H1 (cell line): ENCODE results near the gene ADH4. TPM values are rescaled to one million over a fixed set of nuclear protein-coding genes. Genes with fewer than 3 reads are reported as not detected.

Experiments used
- CTCF ChIA-PET: fragments of 300-600 bp; sonication (Branson Sonifier 250); formaldehyde crosslinking; loops from one replicate; lab custom pipeline; 2021; ENCODE audit not compliant: partially characterized antibody; lab: Charles Lee
- POLR2A ChIA-PET: fragments of 300-600 bp; sonication (Branson Sonifier 250); formaldehyde crosslinking; loops from one replicate; lab custom pipeline; 2021; ENCODE audit warnings: inconsistent platforms; ENCODE audit not compliant: partially characterized antibody; lab: Charles Lee
- DNase-seq, 2 experiments: peaks; one replicate each; pipeline versions ENCODE4 v3.0.0 to v3.0.0-alpha.2; 2010 to 2022; ENCODE audit warnings: low spot score in 2 of 2, low read depth in 1 of 2, mixed read lengths in 1 of 2
- FAIRE-seq: peaks from 2 replicates; lab custom pipeline; 2011; peaks lifted over from hg19 to GRCh38; lab: Jason Lieb, UNC
- H2AFZ ChIP-seq: 2 replicates; pipeline ENCODE4 v1.8.1; 2012; ENCODE audit warnings: low read length, inconsistent platforms
- H2AK5ac ChIP-seq: 2 replicates; pipeline ENCODE4 v1.6.1; 2013; ENCODE audit warnings: low read depth, low read length
- H2BK120ac ChIP-seq: replicated peaks from 2 replicates; pipeline ENCODE3; 2013; ENCODE audit warnings: low read depth, low read length, inconsistent platforms
- H2BK12ac ChIP-seq: 2 replicates; pipeline ENCODE4 v1.6.1; 2013; ENCODE audit warnings: low read depth, low read length
- H2BK15ac ChIP-seq: 2 replicates; pipeline ENCODE4 v1.6.1; 2013; ENCODE audit warnings: low read length
- H2BK20ac ChIP-seq: 2 replicates; pipeline ENCODE4 v1.6.1; 2013; ENCODE audit warnings: low read length
- H2BK5ac ChIP-seq: 2 replicates; pipeline ENCODE4 v1.6.1; 2013; ENCODE audit warnings: low read depth, low read length
- H3K14ac ChIP-seq: 2 replicates; pipeline ENCODE4 v1.6.1; 2013; ENCODE audit warnings: inconsistent platforms; ENCODE audit not compliant: insufficient read length
- H3K18ac ChIP-seq: 2 replicates; pipeline ENCODE4 v1.6.1; 2013; ENCODE audit warnings: low read length; ENCODE audit errors: extremely low read depth
- H3K23ac ChIP-seq: 2 replicates; pipeline ENCODE4 v1.6.1; 2013; ENCODE audit warnings: inconsistent platforms; ENCODE audit not compliant: insufficient read length
- H3K23me2 ChIP-seq: 2 replicates; pipeline ENCODE4 v1.6.1; 2013; ENCODE audit warnings: low read depth, low read length
- H3K27ac ChIP-seq: 2 replicates; pipeline ENCODE4 v1.6.1; 2011; ENCODE audit warnings: low read depth, low read length, inconsistent platforms
- H3K27me3 ChIP-seq, 4 experiments: replicated peaks in 1 of 4; 1 replicate in 1 of 4; 2 replicates in 3 of 4; pipeline versions ENCODE4 v1.6.1 to v1.8.1; 2011 to 2013; ENCODE audit warnings: low read length in 3 of 4, mild to moderate bottlenecking in 3 of 4, inconsistent platforms in 2 of 4, mixed read lengths in 2 of 4, moderate library complexity in 1 of 4; ENCODE audit not compliant: control insufficient read depth in 3 of 4, insufficient read depth in 3 of 4; ENCODE audit errors: extremely low read depth in 1 of 4
- H3K36me3 ChIP-seq, 4 experiments: 2 replicates each; pipeline versions ENCODE4 v1.6.1 to v1.8.1; 2011 to 2013; ENCODE audit warnings: mild to moderate bottlenecking in 4 of 4, low read length in 3 of 4, moderate library complexity in 2 of 4, control low read depth in 1 of 4, inconsistent platforms in 1 of 4; ENCODE audit not compliant: insufficient read depth in 4 of 4, control insufficient read depth in 2 of 4
- H3K4ac ChIP-seq: replicated peaks from 2 replicates; pipeline ENCODE3; 2013; ENCODE audit warnings: low read length, low read depth, mixed read lengths, inconsistent platforms; ENCODE audit not compliant: insufficient read length
- H3K4me1 ChIP-seq, 4 experiments: replicated peaks in 1 of 4; 1 replicate in 1 of 4; 2 replicates in 3 of 4; pipeline versions ENCODE4 v1.6.1 to v1.8.1; 2011 to 2013; ENCODE audit warnings: low read length in 3 of 4, inconsistent platforms in 2 of 4, mixed read lengths in 1 of 4; ENCODE audit not compliant: insufficient read depth in 4 of 4, control insufficient read depth in 3 of 4
- H3K4me2 ChIP-seq, 2 experiments: 2 replicates each; pipeline versions ENCODE4 v1.6.1 to v1.8.1; 2011 to 2013; ENCODE audit warnings: low read depth in 2 of 2, low read length in 2 of 2, control low read depth in 1 of 2, inconsistent platforms in 1 of 2, mild to moderate bottlenecking in 1 of 2; ENCODE audit not compliant: insufficient read depth in 1 of 2
- H3K4me3 ChIP-seq, 4 experiments: fragments of 200-600, 300-600 bp in 1 of 4; sonication (generic), shearing (Covaris generic), sonication (Bioruptor Twin) in 1 of 4; 2 replicates each; pipeline versions ENCODE4 v1.5.1 to v1.8.1; 2011 to 2016; ENCODE audit warnings: low read length in 4 of 4, low read depth in 3 of 4, control low read depth in 2 of 4, inconsistent platforms in 2 of 4, mild to moderate bottlenecking in 2 of 4, mixed read lengths in 1 of 4, moderate library complexity in 1 of 4; ENCODE audit not compliant: insufficient read depth in 2 of 4; ENCODE audit errors: extremely low read depth in 1 of 4
- H3K56ac ChIP-seq: replicated peaks from 2 replicates; pipeline ENCODE3; 2013; ENCODE audit warnings: low read depth, mild to moderate bottlenecking, mixed read lengths, low read length, inconsistent platforms; ENCODE audit not compliant: insufficient read length
- H3K79me1 ChIP-seq: 2 replicates; pipeline ENCODE4 v1.6.1; 2013; ENCODE audit warnings: low read depth, low read length, control low read depth
- H3K79me2 ChIP-seq, 2 experiments: 2 replicates each; pipeline versions ENCODE4 v1.6.1 to v1.8.1; 2012 to 2013; ENCODE audit warnings: low read length in 2 of 2, mild to moderate bottlenecking in 2 of 2, inconsistent platforms in 1 of 2; ENCODE audit not compliant: insufficient read depth in 2 of 2, control insufficient read depth in 1 of 2
- H3K9ac ChIP-seq, 4 experiments: replicated peaks in 1 of 4; 1 replicate in 1 of 4; 2 replicates in 3 of 4; pipeline versions ENCODE4 v1.6.1 to v1.8.1; 2011 to 2013; ENCODE audit warnings: low read depth in 3 of 4, low read length in 3 of 4, control low read depth in 2 of 4, mild to moderate bottlenecking in 2 of 4, moderate library complexity in 2 of 4, inconsistent platforms in 1 of 4; ENCODE audit errors: extremely low read depth in 1 of 4
- H3K9me3 ChIP-seq, 2 experiments: 2 replicates each; pipeline versions ENCODE4 v1.6.1 to v1.8.1; 2012 to 2013; ENCODE audit warnings: mild to moderate bottlenecking in 2 of 2, moderate library complexity in 2 of 2, control low read depth in 1 of 2, inconsistent platforms in 1 of 2, low read depth in 1 of 2, low read length in 1 of 2, mixed read lengths in 1 of 2; ENCODE audit not compliant: insufficient read depth in 2 of 2
- H4K20me1 ChIP-seq, 2 experiments: replicated peaks in 1 of 2; 2 replicates each; pipeline versions ENCODE3 to v1.8.1; 2011 to 2013; ENCODE audit warnings: inconsistent platforms in 2 of 2, low read length in 2 of 2, mild to moderate bottlenecking in 1 of 2; ENCODE audit not compliant: insufficient read depth in 2 of 2, control insufficient read depth in 1 of 2
- H4K5ac ChIP-seq: 2 replicates; pipeline ENCODE4 v1.6.1; 2013; ENCODE audit warnings: low read length, low read depth, mixed read lengths, inconsistent platforms; ENCODE audit not compliant: insufficient read length
- H4K8ac ChIP-seq: 2 replicates; pipeline ENCODE4 v1.8.0; 2013; ENCODE audit warnings: mild to moderate bottlenecking, moderate library complexity, low read length, inconsistent platforms; ENCODE audit not compliant: insufficient read depth; ENCODE audit errors: extremely low read depth
- H4K91ac ChIP-seq: replicated peaks from 2 replicates; pipeline ENCODE3; 2013; ENCODE audit warnings: low read length, mixed read lengths, inconsistent platforms; ENCODE audit not compliant: insufficient read length
- KDM5A ChIP-seq: fragments of 200-600 bp; IDR thresholded peaks from 2 replicates; pipeline ENCODE4 v1.7.1; 2012; ENCODE audit warnings: mild to moderate bottlenecking, low read length, inconsistent platforms, mixed read lengths
- WGBS, 2 experiments: shearing (Covaris generic) in 1 of 2; methylation state at CpG; one replicate each; pipeline versions ENCODE4 v1.1.6 to v1.1.7; 2013 to 2015; ENCODE audit warnings: low lambda C conversion rate in 2 of 2, mixed read lengths in 2 of 2, inconsistent platforms in 1 of 2, low coverage in 1 of 2, missing lambda C conversion rate in 1 of 2; ENCODE audit not compliant: insufficient replicate concordance in 2 of 2, insufficient coverage in 1 of 2, insufficient read length in 1 of 2; ENCODE audit errors: extremely low coverage in 1 of 2, missing lambda C conversion rate in 1 of 2; 5-methylcytosine and 5-hydroxymethylcytosine counted together
- polyA plus RNA-seq, 7 experiments: library from polyadenylated mRNA; depleted of rRNA in 3 of 7; stranded (reverse) in 5 of 7; unstranded in 2 of 7; fragments of >200 nt in 5 of 7; fragments of 200-250 nt in 2 of 7; gene quantifications; 1 replicate in 5 of 7; 2 replicates in 1 of 7; 4 replicates in 1 of 7; pipeline versions ENCODE4 v1.2.1 to v1.2.3, GENCODE V29; 2011 to 2013; ENCODE audit warnings: missing spikeins in 2 of 7, mixed read lengths in 2 of 7
- total RNA-seq: library from RNA; stranded (reverse); fragmentation: NEBNext Ultra II Directional; extraction: Animal tissue kit (Norgen Biotek cat#: 25700); gene quantifications from 2 replicates; pipeline ENCODE4 v1.2.1, GENCODE V29; 2021

Gene ADH4
- total and polyA plus RNA-seq, 2 of the 8 experiments (the other 6 are each of a cell fraction or from before 2014, with no cell fraction given), result not detected

- H3K27ac ChIP-seq, result no peak overlapping the region
- no peak overlapping the region for H4K91ac ChIP-seq
- H3K9me3 ChIP-seq, result peaks cover 17 to 23% of the 10 kb centered on the region in 2 experiments; a peak in 3 of 4 replicates
- H4K20me1 ChIP-seq, result no peaks in the 10 kb centered on the region
- 100% methylated on average over 1 of the region's 6 CpGs; no CpG with 5 or more reads in 1 of the 2 experiments for WGBS, 2 experiments
- H3K14ac ChIP-seq, result no peak overlapping the region
- no peak overlapping the region for H2AK5ac ChIP-seq
- H2BK120ac ChIP-seq, result no peak overlapping the region
- no peak overlapping the region for H3K23ac ChIP-seq
- no peak overlapping the region for H3K9ac ChIP-seq
- H3K79me1 ChIP-seq, result no peaks in the 10 kb centered on the region
- H2BK20ac ChIP-seq, result no peak overlapping the region
- no peak overlapping the region for H2BK15ac ChIP-seq
- H3K27me3 ChIP-seq, result no peaks in the 10 kb centered on the region
- no peak overlapping the region for H2BK12ac ChIP-seq
- ChIA-PET CTCF (interaction anchor here (0.7 kb wide), 1 partner anchor 33 kb away, joined by 3 read pairs; no protein-coding TSS in a partner anchor), POLR2A (no interaction called here)
- H4K8ac ChIP-seq, result no peak overlapping the region
- peaks cover 0 to 7% (median 0%) of the 10 kb centered on the region in 4 experiments; a peak in 2 of 8 replicates for H3K36me3 ChIP-seq
- no peak overlapping the region for H3K18ac ChIP-seq
- H3K79me2 ChIP-seq, result no peaks in the 10 kb centered on the region
- no peak overlapping the region for H3K56ac ChIP-seq
- no peak overlapping the region for H4K5ac ChIP-seq
- H3K4ac ChIP-seq, result no peak overlapping the region
- no peak overlapping the region for H2AFZ ChIP-seq
- no peaks in the 10 kb centered on the region for H3K23me2 ChIP-seq
- DNase-seq (no peak), FAIRE-seq (no peak)
- no peak overlapping the region for H3K4me3 ChIP-seq
- H3K4me1 ChIP-seq, result no peaks in the 10 kb centered on the region
- H3K4me2 ChIP-seq, result no peak overlapping the region
- H2BK5ac ChIP-seq, result no peak overlapping the region
- no peak for TF ChIP-seq KDM5A
These were observed 5.4 kb upstream of the ADH4 start for GRCh38 chr4:99149426-99150019.
